ENCODE results near the gene TSPAN13.

Gene TSPAN13

GRCh38 chr7:16816824-16817223, 63.3 kb downstream of the TSPAN13 start:
- TF ChIP-seq CTCF (IDR thresholded peaks at IDR 0.05; ENCODE audit: poor library complexity, severe bottlenecking) = no peak
- no peak for ATAC-seq (ENCODE audit: low read depth)
- Histone ChIP-seq H3K36me3 (ENCODE audit: low read depth) (no peaks in the 10 kb centered on the region), H3K4me1 (ENCODE audit: insufficient read depth, poor library complexity, severe bottlenecking) (peaks cover 21% of the 10 kb centered on the region), H3K4me3 (ENCODE audit: severe bottlenecking) (no peak overlapping the region), H3K9me3 (ENCODE audit: severe bottlenecking) (no peaks in the 10 kb centered on the region), H3K27ac (ENCODE audit: poor library complexity, severe bottlenecking) (no peak overlapping the region), H3K27me3 (ENCODE audit: insufficient read depth, poor library complexity, severe bottlenecking) (no peaks in the 10 kb centered on the region)
- no peak for DNase-seq (ENCODE audit: low spot score)

GRCh38 chr7:16817536-16817935, 64.0 kb downstream of the TSPAN13 start:
- no peak for TF ChIP-seq CTCF (IDR thresholded peaks at IDR 0.05; ENCODE audit: poor library complexity, severe bottlenecking)
- DNase-seq (ENCODE audit: low spot score) = no peak
- no peaks in the 10 kb centered on the region for H3K36me3 ChIP-seq (ENCODE audit: low read depth)
- peak overlapping the region; percentile 17 for H3K27ac ChIP-seq (ENCODE audit: poor library complexity, severe bottlenecking)
- peak; percentile 96 for ATAC-seq (ENCODE audit: low read depth)
- H3K4me3 ChIP-seq (ENCODE audit: severe bottlenecking) = no peak overlapping the region
- H3K4me1 ChIP-seq (ENCODE audit: insufficient read depth, poor library complexity, severe bottlenecking) = peaks cover 14% of the 10 kb centered on the region
- H3K9me3 ChIP-seq (ENCODE audit: severe bottlenecking) = no peaks in the 10 kb centered on the region
- no peaks in the 10 kb centered on the region for H3K27me3 ChIP-seq (ENCODE audit: insufficient read depth, poor library complexity, severe bottlenecking)

GRCh38 chr7:16818732-16819131, 65.2 kb downstream of the TSPAN13 start:
- no peak for ATAC-seq (ENCODE audit: low read depth)
- H3K4me1 ChIP-seq (ENCODE audit: insufficient read depth, poor library complexity, severe bottlenecking) = peaks cover 13% of the 10 kb centered on the region
- H3K4me3 ChIP-seq (ENCODE audit: severe bottlenecking) = no peak overlapping the region
- DNase-seq (ENCODE audit: low spot score) = no peak
- no peaks in the 10 kb centered on the region for H3K36me3 ChIP-seq (ENCODE audit: low read depth)
- H3K27ac ChIP-seq (ENCODE audit: poor library complexity, severe bottlenecking) = no peak overlapping the region
- TF ChIP-seq CTCF (IDR thresholded peaks at IDR 0.05; ENCODE audit: poor library complexity, severe bottlenecking) = no peak
- no peaks in the 10 kb centered on the region for H3K9me3 ChIP-seq (ENCODE audit: severe bottlenecking)
- no peaks in the 10 kb centered on the region for H3K27me3 ChIP-seq (ENCODE audit: insufficient read depth, poor library complexity, severe bottlenecking)

- no peak for ATAC-seq (ENCODE audit: low read depth)
- no peak for TF ChIP-seq CTCF (IDR thresholded peaks at IDR 0.05; ENCODE audit: poor library complexity, severe bottlenecking)
- Histone ChIP-seq H3K27me3 (ENCODE audit: insufficient read depth, poor library complexity, severe bottlenecking) (no peaks in the 10 kb centered on the region), H3K9me3 (ENCODE audit: severe bottlenecking) (no peaks in the 10 kb centered on the region), H3K4me1 (ENCODE audit: insufficient read depth, poor library complexity, severe bottlenecking) (peaks cover 13% of the 10 kb centered on the region), H3K27ac (ENCODE audit: poor library complexity, severe bottlenecking) (no peak overlapping the region), H3K4me3 (ENCODE audit: severe bottlenecking) (no peak overlapping the region), H3K36me3 (ENCODE audit: low read depth) (no peaks in the 10 kb centered on the region)
- DNase-seq (ENCODE audit: low spot score) = no peak
These were observed 68.5 kb downstream of the TSPAN13 start for GRCh38 chr7:16822029-16822428.

- H3K27ac ChIP-seq (ENCODE audit: poor library complexity, severe bottlenecking) = no peak overlapping the region
- DNase-seq (ENCODE audit: low spot score) = no peak
- no peaks in the 10 kb centered on the region for H3K36me3 ChIP-seq (ENCODE audit: low read depth)
- H3K9me3 ChIP-seq (ENCODE audit: severe bottlenecking) = no peaks in the 10 kb centered on the region
- H3K27me3 ChIP-seq (ENCODE audit: insufficient read depth, poor library complexity, severe bottlenecking) = no peaks in the 10 kb centered on the region
- H3K4me1 ChIP-seq (ENCODE audit: insufficient read depth, poor library complexity, severe bottlenecking) = no peaks in the 10 kb centered on the region
- no peak overlapping the region for H3K4me3 ChIP-seq (ENCODE audit: severe bottlenecking)
- no peak for ATAC-seq (ENCODE audit: low read depth)
- TF ChIP-seq CTCF (IDR thresholded peaks at IDR 0.05; ENCODE audit: poor library complexity, severe bottlenecking) = no peak
These were observed 72.5 kb downstream of the TSPAN13 start for GRCh38 chr7:16826060-16826459.
